RWPE2 (cell line): ENCODE results near the gene SSBP3.
"Not testable (repeated sequence)": the region's sequence is repeated elsewhere in the genome, so short reads cannot be mapped to it uniquely, and the experiment has no call there.

Experiments
- ATAC-seq: fragments of 200-7000 bp; cut with Tn5 transposase; 3 replicates; pipeline ENCODE4 v1.9.1; 2021; ENCODE audit warnings: low read depth
- DNase-seq: peaks from one replicate; pipeline ENCODE4 v3.0.0-alpha.2; 2020; ENCODE audit warnings: low spot score
- H3K27ac ChIP-seq: fragments of 450-650 bp; 2 replicates; pipeline ENCODE4 v1.5.1; 2017; ENCODE audit warnings: mild to moderate bottlenecking; ENCODE audit not compliant: poor library complexity, severe bottlenecking
- H3K27me3 ChIP-seq: fragments of 250-450 bp; sonication (Bioruptor Pico); 2 replicates; pipeline ENCODE4 v1.5.1; 2021; ENCODE audit warnings: mild to moderate bottlenecking, moderate library complexity; ENCODE audit not compliant: insufficient read depth, poor library complexity, severe bottlenecking
- H3K36me3 ChIP-seq: fragments of 250-450 bp; sonication (Bioruptor Pico); 2 replicates; pipeline ENCODE4 v1.5.1; 2020; ENCODE audit warnings: low read depth, mild to moderate bottlenecking, moderate library complexity
- H3K4me1 ChIP-seq: fragments of 250-450 bp; sonication (Bioruptor Pico); 2 replicates; pipeline ENCODE4 v1.5.1; 2021; ENCODE audit warnings: mild to moderate bottlenecking, moderate library complexity; ENCODE audit not compliant: insufficient read depth, poor library complexity, severe bottlenecking
- H3K4me3 ChIP-seq: fragments of 250-450 bp; sonication (Bioruptor Pico); 2 replicates; pipeline ENCODE4 v1.5.1; 2021; ENCODE audit warnings: mild to moderate bottlenecking, moderate library complexity; ENCODE audit not compliant: severe bottlenecking
- H3K9me3 ChIP-seq: fragments of 250-450 bp; sonication (Bioruptor Pico); 2 replicates; pipeline ENCODE4 v1.5.1; 2021; ENCODE audit warnings: mild to moderate bottlenecking, moderate library complexity; ENCODE audit not compliant: severe bottlenecking
- TF ChIP-seq, protein P1 (sequence below): fragments of 450-650 bp; IDR thresholded peaks from one replicate; pipeline ENCODE4 v1.5.1; 2017; ENCODE audit warnings: mild to moderate bottlenecking, moderate library complexity; ENCODE audit not compliant: poor library complexity, severe bottlenecking

Gene SSBP3

DNA sequence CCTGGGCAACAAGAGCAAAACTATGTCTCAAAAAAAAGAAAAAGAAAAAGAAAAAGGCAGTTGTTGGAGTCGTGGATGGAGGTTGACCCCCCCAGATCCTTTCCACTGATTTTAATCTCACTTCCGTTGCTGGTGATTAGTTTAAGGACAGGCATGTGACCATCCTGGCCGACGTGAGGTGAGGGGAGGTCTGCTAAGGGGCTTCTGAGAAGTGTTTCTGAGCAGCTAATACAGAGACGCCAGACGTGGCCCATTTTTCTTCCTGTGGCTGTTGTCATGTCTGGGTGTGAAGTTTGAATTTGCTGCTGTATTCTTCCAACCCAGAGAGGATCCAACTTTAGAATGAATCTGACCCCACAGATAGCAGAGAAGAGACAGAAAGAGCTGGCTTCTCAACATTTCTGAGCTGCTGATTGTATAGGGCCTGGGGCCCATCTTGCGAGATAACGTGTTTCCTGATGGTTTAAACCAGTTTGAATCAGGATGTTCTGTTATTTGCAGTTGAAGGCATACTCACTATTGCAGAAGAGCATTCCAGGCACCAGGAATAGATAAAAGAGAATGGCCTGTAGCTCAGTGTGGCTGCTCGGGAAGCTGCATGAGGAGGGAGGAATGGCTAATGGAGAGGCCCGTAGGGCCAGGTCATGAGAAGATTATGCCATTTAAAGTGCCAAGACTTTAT lies 22.8 kb upstream of the SSBP3 start:
- no peak for DNase-seq
- TF ChIP-seq, protein P1, sequence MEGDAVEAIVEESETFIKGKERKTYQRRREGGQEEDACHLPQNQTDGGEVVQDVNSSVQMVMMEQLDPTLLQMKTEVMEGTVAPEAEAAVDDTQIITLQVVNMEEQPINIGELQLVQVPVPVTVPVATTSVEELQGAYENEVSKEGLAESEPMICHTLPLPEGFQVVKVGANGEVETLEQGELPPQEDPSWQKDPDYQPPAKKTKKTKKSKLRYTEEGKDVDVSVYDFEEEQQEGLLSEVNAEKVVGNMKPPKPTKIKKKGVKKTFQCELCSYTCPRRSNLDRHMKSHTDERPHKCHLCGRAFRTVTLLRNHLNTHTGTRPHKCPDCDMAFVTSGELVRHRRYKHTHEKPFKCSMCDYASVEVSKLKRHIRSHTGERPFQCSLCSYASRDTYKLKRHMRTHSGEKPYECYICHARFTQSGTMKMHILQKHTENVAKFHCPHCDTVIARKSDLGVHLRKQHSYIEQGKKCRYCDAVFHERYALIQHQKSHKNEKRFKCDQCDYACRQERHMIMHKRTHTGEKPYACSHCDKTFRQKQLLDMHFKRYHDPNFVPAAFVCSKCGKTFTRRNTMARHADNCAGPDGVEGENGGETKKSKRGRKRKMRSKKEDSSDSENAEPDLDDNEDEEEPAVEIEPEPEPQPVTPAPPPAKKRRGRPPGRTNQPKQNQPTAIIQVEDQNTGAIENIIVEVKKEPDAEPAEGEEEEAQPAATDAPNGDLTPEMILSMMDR, result no peak
- Histone ChIP-seq H3K4me1 (no peaks in the 10 kb centered on the region), H3K27ac (no peak overlapping the region), H3K4me3 (no peak overlapping the region), H3K27me3 (no peaks in the 10 kb centered on the region), H3K36me3 (no peaks in the 10 kb centered on the region), H3K9me3 (no peaks in the 10 kb centered on the region)
- no peak for ATAC-seq

DNA sequence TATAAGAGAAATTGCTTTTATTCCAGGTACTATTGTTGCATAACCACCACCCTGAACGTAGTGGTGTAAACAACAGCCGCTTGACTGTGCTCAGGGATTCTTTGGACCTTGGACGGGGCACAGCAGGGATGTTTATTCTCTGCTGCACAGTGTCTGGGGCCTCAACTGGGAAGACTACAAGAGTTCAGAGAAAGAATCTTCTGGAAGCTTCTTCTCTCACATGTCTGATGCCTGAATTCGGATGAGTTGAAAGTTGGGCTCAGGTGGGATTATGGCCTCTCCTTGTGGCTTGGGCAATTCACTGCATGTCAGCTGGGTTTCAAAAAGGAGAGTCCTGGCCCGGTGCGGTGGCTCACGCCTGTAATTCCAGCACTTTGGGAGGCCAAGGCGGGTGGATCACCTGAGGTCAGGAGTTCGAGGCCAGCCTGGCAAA lies 19.0 kb upstream of the SSBP3 start:
- H3K36me3 ChIP-seq, result no peaks in the 10 kb centered on the region
- ATAC-seq, result no peak

DNA sequence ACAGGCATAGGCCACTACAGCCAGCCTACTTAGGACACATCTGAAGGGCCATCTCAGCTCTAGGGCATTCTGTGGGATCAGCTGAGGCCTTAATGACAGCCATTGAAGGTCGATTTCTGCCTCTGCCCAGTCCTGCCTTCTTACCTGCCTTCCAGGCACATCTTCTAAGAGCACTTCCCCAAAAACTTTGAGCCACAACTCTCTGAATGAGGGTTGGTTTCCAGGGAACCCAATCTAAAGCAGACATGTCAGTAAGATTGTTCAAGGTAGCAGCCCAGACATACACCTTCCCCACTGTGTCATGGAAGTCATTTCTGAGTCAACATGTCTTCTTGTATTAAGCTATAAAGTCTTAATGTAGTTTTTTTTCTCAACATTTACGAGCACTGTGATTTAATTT lies 18.2 kb upstream of the SSBP3 start:
- TF ChIP-seq, protein P1, result no peak
- Histone ChIP-seq H3K36me3 (no peaks in the 10 kb centered on the region), H3K4me1 (no peaks in the 10 kb centered on the region), H3K4me3 (no peak overlapping the region), H3K9me3 (no peaks in the 10 kb centered on the region), H3K27ac (no peak overlapping the region), H3K27me3 (no peaks in the 10 kb centered on the region)
- DNase-seq (no peak), ATAC-seq (no peak)

More for the DNA sequence above, 19.0 kb upstream of the SSBP3 start:
- Histone ChIP-seq H3K27me3 (no peaks in the 10 kb centered on the region), H3K27ac (no peak overlapping the region), H3K9me3 (no peaks in the 10 kb centered on the region), H3K4me1 (no peaks in the 10 kb centered on the region), H3K4me3 (no peak overlapping the region)
- TF ChIP-seq, protein P1, result no peak
- no peak for DNase-seq

DNA sequence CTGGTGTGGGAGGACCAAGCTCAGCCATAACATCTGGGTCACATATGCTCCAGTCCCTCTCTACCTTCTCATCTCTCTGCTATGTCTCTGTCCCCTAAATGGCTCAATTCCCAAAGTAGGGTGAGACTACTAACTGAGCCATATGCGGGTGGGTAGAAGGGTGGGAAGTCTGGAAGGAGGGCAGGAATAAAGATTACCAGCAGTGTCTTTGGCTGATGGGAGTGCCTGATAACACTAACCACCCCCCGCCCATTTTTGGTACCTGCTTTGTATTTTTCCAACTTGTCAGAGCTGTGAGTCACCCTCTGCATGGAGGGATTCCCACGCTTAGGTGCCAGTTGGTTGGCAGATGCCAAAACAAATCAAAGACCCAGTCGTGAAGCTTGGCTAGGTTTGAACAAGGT lies 14.9 kb upstream of the SSBP3 start:
- Histone ChIP-seq H3K27ac (no peak overlapping the region), H3K4me3 (no peak overlapping the region), H3K36me3 (no peaks in the 10 kb centered on the region), H3K27me3 (no peaks in the 10 kb centered on the region), H3K9me3 (no peaks in the 10 kb centered on the region), H3K4me1 (no peaks in the 10 kb centered on the region)
- ATAC-seq (peak; percentile 66), DNase-seq (no peak)
- TF ChIP-seq, protein P1, result no peak

DNA sequence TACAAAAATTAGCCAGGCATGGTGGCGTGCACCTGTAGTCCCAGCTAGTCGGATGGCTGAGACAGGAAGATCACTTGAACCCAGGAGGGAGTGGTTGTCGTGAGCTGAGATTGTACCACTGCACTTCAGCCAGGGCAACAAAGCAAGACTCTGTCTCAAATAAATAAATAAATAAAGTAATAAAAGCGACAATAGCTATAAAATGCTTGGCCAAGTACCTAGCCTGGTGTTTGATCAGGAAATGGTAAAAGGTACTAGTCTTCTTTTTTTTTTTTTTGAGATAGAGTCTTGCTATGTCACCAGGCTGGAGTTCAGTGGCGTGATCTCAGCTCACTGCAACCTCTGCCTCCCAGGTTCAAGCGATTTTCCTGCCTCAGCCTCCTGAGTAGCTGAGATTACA lies 12.4 kb upstream of the SSBP3 start:
- not testable (repeated sequence) for H3K27me3 ChIP-seq, ATAC-seq, H3K4me1 ChIP-seq, H3K27ac ChIP-seq, H3K36me3 ChIP-seq, DNase-seq, H3K9me3 ChIP-seq, H3K4me3 ChIP-seq
